ENCODE data around the gene ASB9. TPM values are rescaled to one million over a fixed set of nuclear protein-coding genes. Genes with fewer than 3 reads are reported as not detected.

The ASB9 gene
- total RNA-seq, 1 experiment from 2014 or later, result not detected

DNA sequence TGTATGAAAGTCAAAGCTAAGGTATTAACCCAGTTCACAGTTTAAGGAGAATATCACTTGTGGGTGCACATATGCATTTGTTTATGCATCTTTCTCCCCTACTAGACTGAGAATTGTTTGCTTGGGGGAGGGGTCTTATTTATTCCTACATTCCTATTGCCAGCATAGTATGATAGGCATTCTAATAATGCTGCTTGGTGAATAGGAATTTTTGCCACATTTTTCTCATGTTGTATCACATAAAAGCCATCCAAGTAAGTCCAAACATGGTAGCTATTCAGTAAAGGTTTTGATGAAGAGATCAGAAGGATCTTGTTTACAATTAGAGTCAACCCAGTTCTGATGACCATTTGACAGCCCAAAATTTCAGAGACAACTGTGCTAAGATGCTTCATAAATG lies 48.6 kb downstream of the ASB9 start:
- no peaks in the 10 kb centered on the region; the same call in 1 of the 2 replicates for H3K27me3 Mint-ChIP-seq (ENCODE audit: low read depth)
- Histone ChIP-seq H3K27ac (ENCODE audit: insufficient read length, low read depth, low read length) (no peak overlapping the region), H2AFZ (ENCODE audit: low read length) (no peak overlapping the region), H2BK5ac (ENCODE audit: insufficient read length, low read length) (no peak overlapping the region), H2BK20ac (ENCODE audit: low read depth, low read length, poor library complexity, severe bottlenecking) (no peak overlapping the region), H3K23ac (ENCODE audit: insufficient read length, low read depth, low read length) (no peak overlapping the region), H4K5ac (ENCODE audit: insufficient read length, low read depth, low read length) (no peak overlapping the region), H3K56ac (ENCODE audit: insufficient read length, low read depth, low read length) (no peak overlapping the region), H4K91ac (ENCODE audit: insufficient read length, low read depth, low read length) (no peak overlapping the region), H2BK12ac (ENCODE audit: insufficient read length, low read depth, low read length) (no peak overlapping the region), H2AK5ac (ENCODE audit: insufficient read length, low read length) (no peak overlapping the region), H4K20me1 (ENCODE audit: control insufficient read depth, insufficient read depth, insufficient read length) (no peaks in the 10 kb centered on the region), H3K4ac (ENCODE audit: low read depth, low read length) (no peak overlapping the region), H3K23me2 (ENCODE audit: insufficient read length, low read depth, low read length, poor library complexity, severe bottlenecking) (no peaks in the 10 kb centered on the region), H3K4me2 (ENCODE audit: insufficient read depth, insufficient read length, low read length) (no peak overlapping the region), H3T11ph (ENCODE audit: low read length) (no peak overlapping the region), H3K9me3 (ENCODE audit: control insufficient read depth, low read depth, low read length) (no peaks in the 10 kb centered on the region), H4K8ac (replicated peaks; ENCODE audit: insufficient read length, low read depth, low read length) (no peak overlapping the region), H2BK15ac (ENCODE audit: low read depth, low read length) (no peak overlapping the region), H2BK120ac (ENCODE audit: low read depth, low read length, poor library complexity, severe bottlenecking) (no peak overlapping the region), H3K27me3 (ENCODE audit: insufficient read depth, low read length) (no peaks in the 10 kb centered on the region), H3K9ac (ENCODE audit: extremely low read depth, insufficient read length, low read length) (no peak overlapping the region), H3K79me1 (ENCODE audit: insufficient read depth, low read depth, low read length, poor library complexity, severe bottlenecking) (no peaks in the 10 kb centered on the region), H3K4me1 (ENCODE audit: insufficient read depth, low read length) (no peaks in the 10 kb centered on the region), H3K14ac (ENCODE audit: insufficient read depth, low read length) (no peak overlapping the region), H3K18ac (ENCODE audit: insufficient read length, low read depth, low read length) (no peak overlapping the region), H3K79me2 (ENCODE audit: insufficient read depth, low read length) (no peaks in the 10 kb centered on the region)
- H3K36me3 Mint-ChIP-seq (ENCODE audit: insufficient read depth in 1 of 3, low read depth in 3 of 3), result peaks cover 0 to 2% (median 0%) of the 10 kb centered on the region in 3 experiments; a peak in 1 of 7 replicates
- no peak for DNase-seq
- no peaks in the 10 kb centered on the region for H3K4me1 Mint-ChIP-seq
- TF ChIP-seq, protein P1, sequence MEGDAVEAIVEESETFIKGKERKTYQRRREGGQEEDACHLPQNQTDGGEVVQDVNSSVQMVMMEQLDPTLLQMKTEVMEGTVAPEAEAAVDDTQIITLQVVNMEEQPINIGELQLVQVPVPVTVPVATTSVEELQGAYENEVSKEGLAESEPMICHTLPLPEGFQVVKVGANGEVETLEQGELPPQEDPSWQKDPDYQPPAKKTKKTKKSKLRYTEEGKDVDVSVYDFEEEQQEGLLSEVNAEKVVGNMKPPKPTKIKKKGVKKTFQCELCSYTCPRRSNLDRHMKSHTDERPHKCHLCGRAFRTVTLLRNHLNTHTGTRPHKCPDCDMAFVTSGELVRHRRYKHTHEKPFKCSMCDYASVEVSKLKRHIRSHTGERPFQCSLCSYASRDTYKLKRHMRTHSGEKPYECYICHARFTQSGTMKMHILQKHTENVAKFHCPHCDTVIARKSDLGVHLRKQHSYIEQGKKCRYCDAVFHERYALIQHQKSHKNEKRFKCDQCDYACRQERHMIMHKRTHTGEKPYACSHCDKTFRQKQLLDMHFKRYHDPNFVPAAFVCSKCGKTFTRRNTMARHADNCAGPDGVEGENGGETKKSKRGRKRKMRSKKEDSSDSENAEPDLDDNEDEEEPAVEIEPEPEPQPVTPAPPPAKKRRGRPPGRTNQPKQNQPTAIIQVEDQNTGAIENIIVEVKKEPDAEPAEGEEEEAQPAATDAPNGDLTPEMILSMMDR (conservative IDR thresholded peaks at IDR 0.05), result no peak
- H3K4me3 Mint-ChIP-seq, result no peak overlapping the region
- peaks cover 32 to 39% of the 10 kb centered on the region in 2 experiments for H3K9me3 Mint-ChIP-seq
- H3K27ac Mint-ChIP-seq, result no peak overlapping the region
